Smooth muscle cell (in vitro differentiated cells): ENCODE data around the gene CARNS1. TPM values are rescaled to one million over a fixed set of nuclear protein-coding genes. Genes with fewer than 3 reads are reported as not detected.

Experiments
- DNase-seq: peaks from one replicate; lab custom pipeline; 2025; ENCODE audit not compliant: unreplicated experiment; lab: John Stamatoyannopoulos, UW
- H2AFZ ChIP-seq: fragments of 200-600 bp; sonication (generic); 2 replicates; pipeline ENCODE4 v1.6.0; 2016; ENCODE audit warnings: antibody characterized with exemption, low read depth, mild to moderate bottlenecking
- H3F3A ChIP-seq: fragments of 200-600 bp; sonication (generic); 2 replicates; pipeline ENCODE4 v1.6.0; 2017; ENCODE audit warnings: antibody characterized with exemption, low read depth
- H3K27ac ChIP-seq: fragments of 200-600 bp; sonication (generic); 2 replicates; pipeline ENCODE4 v1.5.1; 2016; ENCODE audit warnings: low read depth, mild to moderate bottlenecking
- H3K27me3 ChIP-seq: fragments of 200-600 bp; sonication (generic); 2 replicates; pipeline ENCODE4 v1.6.1; 2016; ENCODE audit warnings: low read depth, mild to moderate bottlenecking
- H3K36me3 ChIP-seq: fragments of 200-600 bp; sonication (generic); 2 replicates; pipeline ENCODE4 v1.5.1; 2016; ENCODE audit warnings: low read depth
- H3K4me1 ChIP-seq: fragments of 200-600 bp; sonication (generic); 2 replicates; pipeline ENCODE4 v1.5.1; 2016; ENCODE audit warnings: low read depth
- H3K4me2 ChIP-seq: fragments of 200-600 bp; sonication (generic); 2 replicates; pipeline ENCODE4 v1.6.0; 2016; ENCODE audit warnings: mild to moderate bottlenecking
- H3K4me3 ChIP-seq: fragments of 200-600 bp; sonication (generic); 2 replicates; pipeline ENCODE4 v1.5.1; 2016; ENCODE audit warnings: mild to moderate bottlenecking
- H3K79me2 ChIP-seq: fragments of 200-600 bp; sonication (generic); 2 replicates; pipeline ENCODE4 v1.6.0; 2016; ENCODE audit warnings: low read depth, mild to moderate bottlenecking
- H3K9ac ChIP-seq: fragments of 200-600 bp; sonication (generic); 2 replicates; pipeline ENCODE4 v1.6.0; 2016; ENCODE audit warnings: low read depth
- H3K9me3 ChIP-seq: fragments of 200-600 bp; sonication (generic); replicated peaks from 2 replicates; pipeline ENCODE4 v1.5.1; 2016; ENCODE audit warnings: low read depth
- H4K20me1 ChIP-seq: fragments of 200-600 bp; sonication (generic); 2 replicates; pipeline ENCODE4 v1.6.0; 2016; ENCODE audit warnings: low read depth
- CTCF ChIP-seq: fragments of 200-600 bp; sonication (generic); IDR thresholded peaks from 2 replicates; pipeline ENCODE4 v1.5.1; 2017; ENCODE audit warnings: borderline replicate concordance, mild to moderate bottlenecking, antibody characterized with exemption; ENCODE audit not compliant: insufficient read depth, poor library complexity, severe bottlenecking
- WGBS: methylation state at CpG from one replicate; pipeline ENCODE4 v1.1.7; 2016; ENCODE audit warnings: low lambda C conversion rate; 5-methylcytosine and 5-hydroxymethylcytosine counted together
- polyA plus RNA-seq: library from polyadenylated mRNA; unstranded; fragments of >200 nt; fragmentation: Nextera tagmentation; extraction: Ambion mirVana; gene quantifications from 2 replicates; pipeline ENCODE4 v1.2.1, GENCODE V29; 2016
- total RNA-seq: library from RNA; depleted of rRNA; stranded (reverse); fragments of >200 nt; gene quantifications from 2 replicates; pipeline ENCODE4 v1.2.3, GENCODE V29; 2014

CARNS1 gene
- total and polyA plus RNA-seq, 2 experiments from 2014 or later, result 0.36 to 1.7 TPM

GRCh38 chr11:67420147-67420645, 4.7 kb downstream of the CARNS1 start:
- peak overlapping the region; percentile 59 for H3K4me3 ChIP-seq
- no peak for TF ChIP-seq CTCF
- H3K27ac ChIP-seq, result no peak overlapping the region
- H3K9ac ChIP-seq, result peak overlapping the region; percentile 47
- H3K36me3 ChIP-seq, result no peaks in the 10 kb centered on the region
- peaks cover 5% of the 10 kb centered on the region for H3K4me1 ChIP-seq
- H4K20me1 ChIP-seq, result no peaks in the 10 kb centered on the region
- H3K79me2 ChIP-seq, result no peaks in the 10 kb centered on the region
- H3K27me3 ChIP-seq, result peaks cover 1% of the 10 kb centered on the region
- no peak overlapping the region for H2AFZ ChIP-seq
- peak overlapping the region; percentile 94 for H3K4me2 ChIP-seq
- H3F3A ChIP-seq, result no peaks in the 10 kb centered on the region
- 67% methylated on average over 8 of the region's 15 CpGs for WGBS
- DNase-seq, result no peak
- no peaks in the 10 kb centered on the region for H3K9me3 ChIP-seq

GRCh38 chr11:67420646-67421429, 5.4 kb downstream of the CARNS1 start:
- Histone ChIP-seq H3K9me3 (no peaks in the 10 kb centered on the region), H3K4me1 (peaks cover 5% of the 10 kb centered on the region), H3K79me2 (no peaks in the 10 kb centered on the region), H3K4me2 (peak overlapping the region; percentile 94), H3F3A (no peaks in the 10 kb centered on the region), H3K36me3 (no peaks in the 10 kb centered on the region), H3K4me3 (peak overlapping the region; percentile 59), H3K9ac (peak overlapping the region; percentile 47), H4K20me1 (no peaks in the 10 kb centered on the region), H3K27ac (peak overlapping the region; percentile 28), H2AFZ (peak overlapping the region; percentile 54), H3K27me3 (no peaks in the 10 kb centered on the region)
- 1% methylated on average over 57 of the region's 97 CpGs for WGBS
- peak; percentile 87 for DNase-seq
- TF ChIP-seq CTCF, result no peak

- peaks cover 5% of the 10 kb centered on the region for H3K4me1 ChIP-seq
- H3K4me2 ChIP-seq, result peak overlapping the region; percentile 94
- no peaks in the 10 kb centered on the region for H4K20me1 ChIP-seq
- H3F3A ChIP-seq, result no peaks in the 10 kb centered on the region
- no peak overlapping the region for H2AFZ ChIP-seq
- 77% methylated on average over 22 of the region's 22 CpGs for WGBS
- DNase-seq, result no peak
- H3K36me3 ChIP-seq, result no peaks in the 10 kb centered on the region
- no peak overlapping the region for H3K27ac ChIP-seq
- no peaks in the 10 kb centered on the region for H3K9me3 ChIP-seq
- peak overlapping the region; percentile 59 for H3K4me3 ChIP-seq
- no peak for TF ChIP-seq CTCF
- no peak overlapping the region for H3K9ac ChIP-seq
- H3K79me2 ChIP-seq, result no peaks in the 10 kb centered on the region
- H3K27me3 ChIP-seq, result no peaks in the 10 kb centered on the region
Observed at GRCh38 chr11:67421430-67422031, 6.1 kb downstream of the CARNS1 start.
